GM21390 (cell line): ENCODE measurements around the gene PTOV1.

Experiments used
- ATAC-seq: cut with Tn5 transposase; IDR thresholded peaks from one replicate; pipeline ENCODE4 v1.9.1; 2021; ENCODE audit not compliant: unreplicated experiment

PTOV1 gene

GRCh38 chr19:49857838-49858087 lies 6.8 kb downstream of the PTOV1 start:
- no peak for ATAC-seq

GRCh38 chr19:49858088-49858985 lies 7.4 kb downstream of the PTOV1 start:
- ATAC-seq, result no peak

GRCh38 chr19:49859682-49860335 lies 8.8 kb downstream of the PTOV1 start:
- no peak for ATAC-seq

GRCh38 chr19:49860336-49861102 lies 9.6 kb downstream of the PTOV1 start:
- no peak for ATAC-seq

- no peak for ATAC-seq
These were observed 10.1 kb downstream of the PTOV1 start for GRCh38 chr19:49861107-49861506.

- ATAC-seq, result no peak
These were observed 10.8 kb downstream of the PTOV1 start for GRCh38 chr19:49861541-49862378.

GRCh38 chr19:49862391-49863253 lies 11.7 kb downstream of the PTOV1 start:
- no peak for ATAC-seq

- ATAC-seq, result no peak
These were observed 12.4 kb downstream of the PTOV1 start for GRCh38 chr19:49863254-49863934.

GRCh38 chr19:49863935-49864320 lies 13.0 kb downstream of the PTOV1 start:
- ATAC-seq, result no peak

- ATAC-seq, result no peak
These were observed 13.9 kb downstream of the PTOV1 start for GRCh38 chr19:49864890-49865289.

- peak; percentile 38 for ATAC-seq
These were observed 16.2 kb downstream of the PTOV1 start, which contains the start of gene PNKP for GRCh38 chr19:49866933-49867782. PNKP (minus strand) TSS chr19:49867576; CDS start chr19:49867204, 372 bp downstream.

- peak; percentile 11 for ATAC-seq
These were observed 18.1 kb downstream of the PTOV1 start for GRCh38 chr19:49869009-49869483.

GRCh38 chr19:49869484-49870308 lies 18.7 kb downstream of the PTOV1 start:
- peak; percentile 55 for ATAC-seq

GRCh38 chr19:49870309-49870901 lies 19.4 kb downstream of the PTOV1 start:
- no peak for ATAC-seq

GRCh38 chr19:49871349-49871985 lies 20.5 kb downstream of the PTOV1 start:
- ATAC-seq, result no peak
